GM18520 (cell line): ENCODE measurements around the gene EFEMP2.

Source experiments
- ATAC-seq: cut with Tn5 transposase; IDR thresholded peaks from one replicate; pipeline ENCODE4 v1.9.1; 2021; ENCODE audit not compliant: unreplicated experiment

The EFEMP2 gene

GRCh38 chr11:65867284-65868071 lies 5.1 kb downstream of the EFEMP2 start:
- no peak for ATAC-seq

DNA sequence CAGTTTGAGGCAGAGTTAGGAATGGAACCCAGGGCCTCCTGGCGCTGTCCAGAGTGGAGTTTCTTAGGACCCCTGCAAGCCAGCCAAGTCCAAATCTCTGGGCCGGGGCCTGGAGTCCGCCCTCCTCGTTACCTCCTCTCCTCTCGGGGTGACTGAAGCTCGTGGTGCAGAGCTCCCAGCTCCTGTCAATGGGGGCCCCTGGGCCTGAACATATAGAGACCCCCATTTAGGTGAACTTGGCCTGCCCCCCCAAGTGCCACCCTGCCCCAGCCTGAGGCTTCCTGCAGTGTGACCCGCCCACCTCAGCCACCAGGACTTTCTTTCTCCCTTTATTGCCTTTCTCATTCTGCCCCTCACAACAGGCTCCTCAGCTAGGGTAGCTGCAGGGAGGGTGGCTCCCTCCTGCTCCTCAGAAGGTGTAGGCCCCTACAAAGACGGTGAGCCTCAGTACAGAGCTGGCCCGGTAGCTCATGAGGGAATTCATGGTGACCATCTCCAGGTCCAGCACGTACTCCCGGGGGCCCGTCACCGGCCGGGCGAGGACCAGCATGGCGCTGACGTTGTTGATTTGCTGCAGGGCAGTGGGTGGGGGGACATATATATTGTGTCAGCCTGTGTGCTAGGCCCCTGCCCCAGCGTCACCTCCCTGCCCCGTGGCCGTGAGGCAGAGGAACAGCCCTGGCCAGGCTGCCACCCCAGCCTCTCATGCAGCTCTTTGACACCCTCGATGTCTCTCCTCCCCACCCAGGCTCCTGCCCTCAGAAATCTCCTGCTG lies 5.9 kb downstream of the EFEMP2 start:
- ATAC-seq, result no peak

DNA sequence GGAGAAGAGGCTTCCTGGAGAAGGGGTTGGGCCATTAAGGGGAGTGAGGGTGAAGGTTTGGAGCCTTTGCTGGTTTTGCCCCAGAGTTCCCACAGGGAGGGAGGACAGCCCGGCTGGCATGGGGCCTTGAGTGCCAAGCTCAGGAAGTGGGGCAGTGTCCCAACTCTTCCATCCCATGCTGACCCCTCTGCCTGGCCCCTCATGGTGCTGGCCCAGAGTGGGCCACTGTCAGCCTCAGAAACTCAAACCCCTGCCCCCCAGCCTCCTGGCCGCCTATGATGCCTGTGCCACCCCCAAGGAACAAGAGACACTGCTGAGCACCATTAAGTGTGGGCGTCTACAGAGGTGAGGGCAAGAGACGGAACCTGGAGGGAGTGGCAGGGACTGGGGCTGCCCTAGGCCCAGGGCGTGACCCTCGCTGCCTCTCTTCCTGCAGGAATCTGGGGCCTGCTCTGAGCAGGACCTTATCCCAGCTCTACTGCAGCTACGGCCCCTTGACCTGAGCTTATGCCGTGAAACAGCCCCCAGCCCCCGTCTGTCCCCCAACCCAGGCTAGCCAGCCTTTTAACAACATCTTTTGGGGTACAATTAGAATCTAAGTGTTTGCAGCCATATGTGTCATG lies 6.9 kb downstream of the EFEMP2 start:
- no peak for ATAC-seq

DNA sequence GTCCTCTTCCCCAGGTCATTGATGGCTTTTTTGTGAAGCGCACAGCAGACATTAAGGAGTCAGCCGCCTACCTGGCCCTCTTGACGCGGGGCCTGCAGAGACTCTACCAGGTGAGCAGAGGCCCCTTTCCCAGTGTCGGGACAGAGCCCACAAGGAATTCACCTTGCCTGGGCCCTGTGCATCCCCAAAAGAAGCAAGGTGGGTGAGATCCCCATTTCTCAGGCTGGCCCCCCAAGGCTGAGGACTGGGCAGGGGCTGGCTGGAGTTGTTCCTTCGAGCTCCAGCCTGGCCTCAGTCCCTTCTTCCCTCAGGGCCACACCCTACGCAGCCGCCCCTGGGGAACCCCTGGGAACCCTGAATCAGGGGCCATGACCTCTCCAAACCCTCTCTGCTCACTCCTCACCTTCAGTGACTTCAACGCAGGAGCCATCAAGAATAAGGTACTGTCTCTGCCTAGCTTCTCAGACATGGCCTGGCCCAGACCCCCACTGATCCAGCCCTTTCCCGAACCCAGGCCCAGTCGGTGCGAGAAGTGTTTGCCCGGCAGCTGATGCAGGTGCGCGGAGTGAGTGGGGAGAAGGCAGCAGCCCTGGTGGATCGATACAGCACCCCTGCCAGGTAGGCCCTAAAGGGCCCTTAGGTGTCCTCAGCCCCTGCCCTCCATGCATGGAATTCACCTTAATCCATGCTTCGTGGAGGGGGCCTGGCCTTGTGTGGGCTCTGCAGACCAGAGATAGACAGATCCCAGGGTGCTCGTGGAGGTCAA lies 7.7 kb downstream of the EFEMP2 start:
- no peak for ATAC-seq

DNA sequence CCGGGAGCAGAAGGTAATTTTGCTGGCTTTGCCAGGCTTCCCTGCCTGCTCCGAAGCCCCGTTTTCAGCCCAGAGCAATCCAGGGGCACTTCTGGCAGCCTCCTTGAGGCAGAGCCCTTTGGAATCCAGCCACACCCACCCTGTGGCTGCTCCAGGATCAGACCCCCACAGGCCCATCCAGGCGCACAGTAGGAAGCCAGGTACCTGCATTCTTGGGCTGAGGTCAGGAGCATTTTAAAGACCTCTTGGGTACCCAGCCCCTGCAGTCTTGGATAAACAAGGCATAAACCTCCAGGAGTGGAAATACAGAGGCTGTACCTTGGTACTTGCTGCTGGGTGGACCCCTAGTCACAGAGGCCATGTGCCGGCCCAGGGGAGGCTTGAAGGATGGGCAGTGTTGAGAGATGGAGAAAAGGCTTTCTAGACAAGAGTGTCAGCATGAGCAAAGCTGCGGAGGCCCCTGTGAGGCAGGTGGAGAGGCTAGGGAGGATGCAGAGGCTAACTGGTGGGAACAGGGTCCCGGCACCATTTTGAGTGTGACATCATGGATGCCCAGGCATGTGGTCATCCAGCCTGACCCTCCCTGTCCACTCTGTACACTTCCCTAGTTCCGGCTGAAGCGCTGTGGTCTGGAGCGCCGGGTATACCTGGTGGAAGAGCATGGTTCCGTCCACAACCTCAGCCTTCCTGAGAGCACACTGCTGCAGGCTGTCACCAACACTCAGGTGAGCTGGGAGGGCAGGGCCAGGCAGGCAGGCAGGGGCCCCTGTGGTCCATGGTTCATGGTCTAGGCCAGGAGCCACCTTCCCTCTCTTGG lies 8.5 kb downstream of the EFEMP2 start:
- no peak for ATAC-seq

- ATAC-seq, result no peak
Observed at GRCh38 chr11:65862941-65863888, 9.4 kb downstream of the EFEMP2 start.

GRCh38 chr11:65862191-65862735 lies 10.3 kb downstream of the EFEMP2 start:
- no peak for ATAC-seq

- ATAC-seq, result no peak
Observed at GRCh38 chr11:65861533-65862183, 10.9 kb downstream of the EFEMP2 start.

DNA sequence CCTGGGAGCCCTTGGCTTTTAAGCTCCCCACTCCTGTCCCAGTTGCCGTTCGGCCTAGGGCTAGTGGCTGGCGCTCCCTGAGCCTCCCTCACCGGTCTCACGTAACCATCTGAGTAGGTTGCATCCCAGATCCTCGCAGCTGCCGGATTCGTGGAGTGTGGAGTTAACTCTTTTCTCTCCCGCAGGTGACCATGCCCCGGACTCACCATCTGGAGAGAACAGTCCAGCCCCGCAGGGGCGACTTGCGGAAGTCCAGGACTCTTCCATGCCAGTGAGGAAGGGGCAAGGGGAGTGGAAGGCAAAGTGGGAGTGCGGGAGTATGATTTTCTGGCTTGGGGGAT lies 11.5 kb downstream of the EFEMP2 start:
- ATAC-seq, result no peak

DNA sequence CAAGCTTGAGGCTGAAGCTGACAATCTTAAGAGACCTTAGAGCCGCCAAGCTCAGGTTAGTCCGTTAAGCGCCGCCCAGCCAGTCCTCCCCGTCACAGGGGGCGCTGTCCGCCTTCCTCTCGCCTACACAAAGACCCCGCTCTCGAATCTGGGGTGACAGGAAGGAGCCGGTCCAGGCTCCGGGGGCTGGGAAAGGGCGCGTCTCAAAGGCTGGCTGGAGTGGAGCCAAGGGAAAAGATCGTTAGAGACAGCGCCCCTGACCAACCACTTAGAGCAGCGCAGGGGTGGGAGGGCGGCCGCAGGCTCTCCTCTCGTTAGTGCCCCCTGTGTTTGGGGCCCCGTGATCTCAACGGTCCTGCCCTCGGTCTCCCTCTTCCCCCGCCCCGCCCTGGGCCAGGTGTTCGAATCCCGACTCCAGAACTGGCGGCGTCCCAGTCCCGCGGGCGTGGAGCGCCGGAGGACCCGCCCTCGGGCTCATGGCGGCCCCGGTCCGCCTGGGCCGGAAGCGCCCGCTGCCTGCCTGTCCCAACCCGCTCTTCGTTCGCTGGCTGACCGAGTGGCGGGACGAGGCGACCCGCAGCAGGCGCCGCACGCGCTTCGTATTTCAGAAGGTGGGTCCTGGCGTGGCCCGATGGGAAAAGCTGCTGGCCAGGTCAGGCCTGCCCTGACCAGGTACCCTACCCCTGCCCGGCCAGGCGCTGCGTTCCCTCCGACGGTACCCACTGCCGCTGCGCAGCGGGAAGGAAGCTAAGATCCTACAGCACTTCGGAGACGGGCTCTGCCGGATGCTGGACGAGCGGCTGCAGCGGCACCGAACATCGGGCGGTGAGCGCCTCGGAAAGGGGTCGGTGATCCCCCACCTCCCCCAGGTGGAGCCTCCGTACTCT lies 12.1 kb downstream of the EFEMP2 start, which contains the start of gene MUS81:
Gene MUS81 (plus strand): TSS at position 156 of the 887 bp plus-strand sequence. CDS start 321 bp downstream, at position 477.
- peak; percentile 19 for ATAC-seq

GRCh38 chr11:65859812-65860277 lies 12.8 kb downstream of the EFEMP2 start:
- no peak for ATAC-seq

GRCh38 chr11:65859095-65859811 lies 13.3 kb downstream of the EFEMP2 start:
- peak; percentile 48 for ATAC-seq

DNA sequence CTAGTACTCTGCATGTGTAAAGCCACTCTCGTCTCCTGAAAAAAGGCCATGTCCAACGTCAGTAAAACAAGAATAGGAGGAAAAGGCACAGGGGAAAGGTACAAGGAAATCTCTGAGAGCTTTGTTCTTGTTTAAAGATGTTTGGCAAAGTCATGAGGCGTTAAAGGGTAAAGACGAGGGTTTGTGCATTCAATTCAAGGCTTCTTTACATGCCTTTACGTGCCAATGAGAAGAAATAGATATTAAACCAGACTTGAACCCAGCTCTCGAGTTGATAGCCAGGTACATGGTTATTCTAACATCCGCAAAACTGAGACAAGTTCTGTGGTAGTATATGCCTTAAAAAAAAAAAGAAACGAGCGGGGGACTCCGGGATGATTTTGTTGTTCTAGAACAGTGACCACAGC lies 13.9 kb downstream of the EFEMP2 start:
- no peak for ATAC-seq

DNA sequence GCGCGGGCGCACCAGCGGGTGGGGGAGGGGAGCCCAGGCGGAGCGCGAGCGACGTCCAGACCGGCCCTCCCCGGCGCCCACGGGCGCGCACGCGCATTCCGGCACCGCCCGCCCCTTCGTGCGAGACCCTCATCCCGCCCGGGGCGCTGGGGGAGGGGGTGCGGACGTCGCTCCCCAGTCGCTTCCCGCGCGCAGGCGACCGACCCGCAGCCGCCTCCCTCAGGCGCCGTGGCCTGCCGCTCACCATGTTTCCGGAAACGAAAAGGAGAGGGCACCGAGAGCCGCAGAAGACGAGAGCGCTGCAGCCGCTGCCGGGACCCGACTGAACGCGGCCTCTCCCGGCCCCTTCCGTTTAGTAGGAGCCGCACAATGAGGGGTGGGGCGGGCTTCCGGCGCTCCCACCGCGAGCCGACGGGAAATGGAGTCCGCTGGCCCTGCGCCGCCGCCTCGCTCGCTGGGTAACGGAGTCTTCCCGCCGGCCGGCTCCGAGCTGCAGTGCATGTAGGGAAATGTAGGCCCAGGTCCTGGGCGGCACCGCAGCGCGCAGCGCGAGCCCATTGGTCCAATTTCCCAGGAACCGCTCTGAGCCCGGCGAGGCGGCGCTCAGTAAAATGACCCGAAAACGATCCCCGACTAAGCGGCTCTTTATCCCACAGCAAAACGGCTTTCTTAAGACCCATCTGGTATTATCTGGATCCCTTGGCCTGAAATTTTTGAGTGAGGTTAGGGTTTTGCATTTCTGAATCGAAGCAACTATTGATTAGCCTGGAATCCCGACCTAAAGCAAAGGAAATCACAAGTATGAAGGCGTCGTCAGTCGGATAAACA lies 14.5 kb downstream of the EFEMP2 start, which contains the start of gene CFL1:
Gene CFL1 (minus strand): TSS at position 328 of the 828 bp plus-strand sequence. CDS start 81 bp downstream, at position 247.
- peak; percentile 41 for ATAC-seq

DNA sequence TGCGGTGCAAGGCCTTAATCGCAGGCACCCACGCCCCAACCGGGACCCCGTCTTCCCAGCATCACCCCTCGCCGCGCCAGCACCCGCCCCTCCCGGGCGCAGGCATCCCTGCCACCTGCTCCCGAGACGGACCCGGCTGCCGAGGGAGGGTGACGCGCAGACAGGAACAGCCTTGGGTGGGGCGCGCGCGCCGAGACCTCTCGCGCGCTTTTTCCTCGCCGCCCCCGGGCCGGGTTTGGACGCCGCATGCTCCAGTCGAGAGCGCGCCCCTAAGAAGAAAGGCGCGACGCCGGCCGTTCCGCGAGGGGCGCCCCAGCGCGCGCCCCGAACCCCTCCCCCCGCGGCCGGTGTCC lies 15.1 kb downstream of the EFEMP2 start:
- no peak for ATAC-seq
